Measurements from ENCODE around the gene LARGE1.

The LARGE1 gene

DNA sequence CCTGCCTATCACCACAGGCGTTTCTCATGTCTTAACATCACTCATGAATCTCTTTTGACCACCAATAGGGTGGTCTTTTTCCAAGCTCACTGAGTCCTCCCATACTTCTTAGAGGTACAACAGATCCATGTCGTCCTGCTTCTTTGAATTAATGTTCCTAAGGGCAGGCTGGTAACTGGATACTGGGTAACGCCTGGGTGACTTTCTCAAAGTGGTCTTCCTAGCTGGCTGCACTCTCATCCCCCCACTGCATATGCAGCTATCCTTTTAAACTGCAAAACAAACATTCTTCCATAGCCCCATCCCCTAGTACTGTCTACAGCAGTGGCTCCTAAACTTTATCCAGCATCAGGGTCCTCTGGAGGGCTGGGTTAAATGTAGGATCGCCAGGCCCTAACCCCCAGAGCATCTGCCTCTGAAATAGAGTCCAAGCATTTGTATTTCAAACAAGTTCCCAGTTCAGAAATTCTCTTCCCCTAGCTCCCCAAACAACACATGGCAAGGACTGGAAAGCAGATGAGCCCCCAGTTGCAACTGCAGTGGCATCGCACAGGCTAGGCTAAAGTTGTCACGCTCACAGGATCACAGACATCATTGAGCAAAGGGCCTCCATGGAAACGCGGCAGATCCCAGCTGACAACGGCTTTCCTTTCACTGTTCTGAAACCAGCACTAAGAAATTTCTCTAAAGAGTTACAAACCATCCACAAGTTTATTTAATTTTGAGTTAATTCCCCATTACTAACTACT lies 204.9 kb downstream of the LARGE1 start:
- no peak for DNase-seq

DNA sequence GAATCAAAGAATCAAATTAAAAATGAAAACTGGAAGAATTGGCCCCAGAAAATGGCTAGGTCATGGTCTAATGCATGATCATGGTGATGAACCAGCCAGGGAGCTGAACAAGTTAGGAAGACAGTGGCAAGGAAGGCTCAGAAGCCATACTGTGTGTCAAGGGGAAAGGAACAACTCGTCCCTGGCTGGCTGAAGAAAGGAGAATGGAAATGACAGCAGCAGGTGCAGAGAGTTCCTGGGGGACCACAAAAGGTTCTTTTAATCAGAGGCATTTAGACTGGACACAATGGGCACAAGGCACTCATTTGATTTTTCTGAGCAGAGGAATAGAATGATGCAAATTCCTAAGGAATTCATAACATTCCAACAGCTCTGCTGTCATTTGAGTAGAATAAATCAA lies 209.9 kb downstream of the LARGE1 start:
- DNase-seq, result no peak

DNA sequence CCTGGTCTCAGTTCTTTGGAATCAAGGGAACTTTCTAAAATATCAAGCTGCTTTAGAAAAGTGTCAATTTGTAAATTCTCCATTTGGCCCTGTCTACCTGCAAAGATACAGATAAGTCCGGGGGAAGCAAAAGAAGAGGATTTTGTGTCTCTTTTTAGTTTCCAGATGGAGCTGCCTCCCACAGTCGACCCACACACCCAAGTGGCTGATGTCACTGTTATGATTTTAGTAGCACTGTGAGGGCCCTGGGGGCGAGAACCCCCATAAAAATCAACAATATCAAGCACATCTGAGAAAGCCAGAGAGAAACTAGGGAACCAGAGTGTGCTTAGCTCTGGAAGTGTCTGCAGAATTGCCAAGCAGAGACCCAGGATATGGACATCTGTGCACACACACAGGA lies 212.7 kb downstream of the LARGE1 start:
- no peak for DNase-seq

DNA sequence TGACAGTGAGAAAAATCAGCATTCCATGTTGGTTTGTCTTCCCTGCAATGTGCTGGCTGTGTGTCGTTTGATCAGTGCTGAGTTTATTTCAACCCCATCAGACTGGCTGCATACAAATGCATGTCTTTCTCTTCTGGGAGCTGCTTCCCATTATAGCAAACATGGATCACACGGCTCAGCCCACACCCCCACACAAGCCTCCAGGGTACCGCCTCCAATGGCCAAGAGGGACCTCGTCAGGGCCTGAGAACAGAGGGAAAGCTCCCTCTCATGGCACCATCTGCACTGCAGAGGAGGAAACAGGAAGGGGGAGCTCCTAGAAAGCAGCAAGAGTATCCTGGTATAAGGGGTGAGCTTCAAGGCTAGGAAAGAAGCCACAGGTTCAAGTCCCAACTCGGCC lies 214.2 kb downstream of the LARGE1 start:
- no peak for DNase-seq

GRCh38 chr22:33699176-33699575 lies 221.1 kb downstream of the LARGE1 start:
- DNase-seq, result no peak

GRCh38 chr22:33697640-33698039 lies 222.6 kb downstream of the LARGE1 start:
- no peak for DNase-seq

GRCh38 chr22:33691057-33691630 lies 229.1 kb downstream of the LARGE1 start:
- no peak for DNase-seq

DNA sequence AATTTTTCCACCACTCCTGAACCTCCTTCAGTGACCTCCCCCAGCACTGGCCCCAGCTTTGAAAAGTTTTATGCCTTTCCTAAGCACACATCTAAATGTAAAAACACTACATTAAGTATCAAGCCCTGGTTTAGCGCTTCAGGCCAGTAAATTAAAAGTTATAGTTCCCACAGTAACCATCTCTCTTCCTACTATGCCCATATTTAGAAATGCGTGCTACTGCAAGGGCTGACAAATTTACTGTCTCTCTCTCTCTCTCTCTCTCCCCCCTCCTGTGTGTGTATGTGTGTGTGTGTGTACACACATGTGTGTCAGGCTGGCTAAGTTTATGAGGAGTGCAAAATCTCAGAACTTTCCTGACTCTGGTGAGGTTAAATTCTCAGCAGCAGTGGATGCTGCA lies 231.4 kb downstream of the LARGE1 start:
- DNase-seq, result no peak

DNA sequence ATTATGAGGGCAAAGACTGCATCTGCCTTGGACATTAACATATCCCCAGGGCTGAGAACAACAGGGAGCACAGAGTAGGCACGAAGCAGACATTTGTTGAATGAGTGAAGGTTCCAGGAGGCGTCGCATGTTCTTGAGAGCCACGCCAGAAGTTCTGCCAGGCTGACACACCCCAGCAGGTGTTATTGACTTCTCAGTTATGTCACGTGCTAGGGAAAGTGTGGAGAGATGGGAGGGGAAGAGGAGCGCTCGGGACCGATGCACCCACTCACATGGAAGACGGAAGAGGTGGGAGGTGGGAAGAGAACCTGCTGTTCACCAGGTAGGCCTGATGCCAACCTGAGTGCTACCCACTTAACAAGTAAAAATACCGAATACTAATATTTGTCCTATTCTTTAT lies 232.8 kb downstream of the LARGE1 start:
- DNase-seq, result no peak

DNA sequence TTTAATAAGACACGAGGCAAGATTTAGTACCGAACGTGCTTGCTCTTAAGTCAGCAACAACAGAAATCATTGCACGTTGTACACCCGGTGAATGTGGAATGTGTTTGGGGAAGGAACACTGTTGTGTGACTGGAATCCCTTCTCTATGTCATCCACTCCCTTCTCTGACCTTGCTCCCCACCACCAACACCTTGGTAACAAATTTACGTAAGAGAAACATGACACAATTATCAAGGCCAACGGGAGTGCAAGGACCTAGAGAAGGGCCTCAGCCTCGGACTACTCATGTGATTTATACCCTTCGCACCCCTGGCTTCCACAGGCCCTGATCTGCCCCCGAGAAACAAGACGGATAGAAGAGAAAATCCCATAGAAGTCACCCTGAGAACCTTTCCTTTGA lies 236.2 kb downstream of the LARGE1 start:
- DNase-seq, result no peak

DNA sequence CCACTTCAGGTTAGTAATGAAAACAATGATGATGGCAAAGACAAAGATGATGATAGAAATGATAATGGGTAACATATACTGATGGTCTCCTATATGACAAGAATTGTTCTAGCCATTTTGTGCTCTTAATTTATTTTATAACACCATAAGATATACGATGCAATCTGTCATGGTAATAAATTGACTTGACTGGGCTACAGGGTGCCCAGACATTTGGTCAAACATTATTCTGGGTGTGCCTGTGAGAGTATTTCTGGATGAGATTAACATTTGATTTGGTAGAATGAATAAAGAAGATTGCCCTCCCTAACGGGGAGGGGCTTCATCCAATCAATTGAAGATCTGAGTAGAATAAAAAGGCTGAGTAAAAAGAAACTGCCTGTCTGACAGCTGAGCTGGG lies 237.3 kb downstream of the LARGE1 start:
- DNase-seq, result no peak

- DNase-seq, result no peak
Measured at GRCh38 chr22:33680632-33681031, 239.6 kb downstream of the LARGE1 start.

GRCh38 chr22:33678523-33678922 lies 241.8 kb downstream of the LARGE1 start:
- DNase-seq, result no peak

DNA sequence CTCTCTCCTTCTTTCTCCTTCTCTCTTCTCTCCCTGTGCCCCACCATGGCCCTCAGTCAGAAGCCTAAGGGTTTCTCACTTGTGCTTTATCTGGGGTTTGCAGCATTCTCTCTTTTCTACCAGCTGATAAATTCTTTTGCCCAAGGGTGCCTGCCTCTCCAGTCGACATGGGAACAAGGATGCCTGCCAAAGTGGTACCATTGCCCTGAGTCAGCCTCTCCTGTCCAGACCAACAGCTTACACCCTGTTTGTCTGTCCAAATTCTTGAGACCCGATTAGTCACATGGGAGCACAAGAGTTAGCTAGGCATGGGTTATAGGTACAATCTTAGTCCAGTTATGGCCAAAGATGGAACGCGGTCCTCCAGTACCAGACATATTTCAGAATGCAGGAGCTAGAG lies 242.7 kb downstream of the LARGE1 start:
- DNase-seq, result no peak

DNA sequence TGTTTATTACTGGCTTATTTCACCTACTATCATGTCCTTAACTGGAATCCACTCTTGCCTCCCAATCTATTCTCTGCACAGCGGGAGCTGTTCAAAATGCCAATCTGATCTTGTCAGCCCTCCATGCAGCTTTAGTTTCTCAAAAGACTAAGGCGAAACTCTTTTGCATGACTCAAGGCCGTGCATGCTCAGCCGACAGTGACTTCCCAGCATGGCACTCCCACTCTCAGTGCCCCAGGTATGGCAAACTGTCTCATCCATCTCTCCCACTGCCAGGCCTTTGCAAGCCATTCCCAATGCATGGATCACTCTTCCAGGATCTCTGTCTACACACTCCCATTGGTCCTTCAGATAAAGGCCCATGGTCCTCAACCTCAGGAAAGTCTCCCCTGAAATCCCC lies 245.9 kb downstream of the LARGE1 start:
- DNase-seq, result no peak

GRCh38 chr22:33669746-33670145 lies 250.5 kb downstream of the LARGE1 start:
- no peak for DNase-seq

DNA sequence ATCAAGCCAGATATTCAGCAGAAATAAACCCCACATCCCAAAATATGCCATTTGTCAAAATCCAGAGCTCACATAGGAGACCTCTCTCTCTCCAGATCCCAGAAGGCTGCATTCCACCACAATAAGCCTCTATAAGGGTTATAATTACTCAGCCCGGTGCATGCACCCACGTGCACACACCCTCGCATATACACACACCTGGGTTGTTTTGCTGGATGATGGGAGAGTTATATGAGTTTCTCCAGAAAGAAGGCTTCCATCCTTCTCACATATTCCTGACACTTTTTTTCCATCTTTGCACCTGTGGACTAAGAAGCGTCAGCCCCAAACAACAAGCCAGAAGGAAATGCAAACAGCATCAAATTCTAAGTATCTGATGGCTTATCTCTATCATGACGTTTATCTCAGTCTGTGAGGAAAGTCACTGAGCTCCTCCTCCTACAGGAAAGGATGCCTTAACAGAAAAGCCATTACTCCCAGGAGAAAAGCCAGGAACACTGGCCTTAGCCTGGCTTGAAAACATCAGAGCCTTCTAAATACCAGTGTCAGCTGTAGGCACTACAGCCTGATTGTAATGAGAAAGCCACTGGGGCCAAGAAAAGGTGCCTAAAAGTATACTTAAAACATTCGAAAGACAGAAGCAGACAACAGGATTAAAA lies 253.2 kb downstream of the LARGE1 start:
- DNase-seq, result no peak

DNA sequence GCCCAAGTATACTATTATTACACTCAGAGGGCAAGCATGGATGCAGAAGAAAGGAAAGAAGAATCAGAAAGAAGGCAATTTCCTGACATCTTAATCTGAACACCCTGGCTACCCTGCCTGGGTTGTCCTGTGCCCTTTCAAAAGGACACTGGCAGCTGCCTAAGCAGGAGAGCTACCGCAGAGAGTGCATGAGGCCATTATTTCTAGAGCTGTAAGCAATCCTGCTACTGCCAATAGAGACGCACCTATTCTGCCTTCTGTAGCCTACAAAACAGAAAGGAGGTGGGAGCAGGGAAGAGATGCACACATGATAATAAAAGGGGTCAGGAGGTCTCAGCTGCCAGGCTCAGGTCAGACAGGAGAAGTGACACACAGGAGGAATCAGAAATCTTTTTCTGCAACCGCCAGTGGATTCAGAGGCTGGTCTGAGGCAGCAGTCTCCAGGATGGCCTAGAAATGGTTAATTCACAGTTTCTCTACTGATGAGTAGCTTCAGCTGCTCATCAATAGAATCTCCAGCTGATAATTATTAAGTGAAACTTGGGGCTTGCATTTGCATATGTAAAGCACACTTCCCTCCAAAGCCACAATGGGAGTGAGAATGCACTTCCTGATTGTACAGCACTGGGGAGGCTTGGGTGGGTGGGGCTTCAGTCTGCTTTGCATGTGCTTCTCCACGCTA lies 253.9 kb downstream of the LARGE1 start:
- DNase-seq, result no peak

GRCh38 chr22:33659448-33659847 lies 260.8 kb downstream of the LARGE1 start:
- no peak for DNase-seq

DNA sequence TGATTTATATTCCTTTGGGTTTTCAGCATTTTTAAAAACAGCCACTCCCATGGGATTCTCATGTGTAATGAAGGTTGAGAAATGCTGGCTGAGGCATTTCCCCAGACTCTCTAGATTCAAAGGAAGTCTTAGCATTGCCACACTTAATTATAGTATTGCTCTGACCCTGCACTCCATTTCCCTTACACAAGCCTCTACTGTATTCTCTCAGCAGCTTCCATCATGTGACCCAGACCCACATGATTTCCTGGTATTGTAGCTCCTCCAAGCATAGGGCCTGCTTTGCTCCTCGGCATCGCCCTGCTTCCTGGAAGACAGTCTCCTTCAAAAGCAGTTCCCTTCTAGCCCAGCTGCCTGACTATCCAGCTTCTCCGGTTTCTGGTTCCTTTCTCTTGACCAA lies 261.5 kb downstream of the LARGE1 start:
- no peak for DNase-seq

DNA sequence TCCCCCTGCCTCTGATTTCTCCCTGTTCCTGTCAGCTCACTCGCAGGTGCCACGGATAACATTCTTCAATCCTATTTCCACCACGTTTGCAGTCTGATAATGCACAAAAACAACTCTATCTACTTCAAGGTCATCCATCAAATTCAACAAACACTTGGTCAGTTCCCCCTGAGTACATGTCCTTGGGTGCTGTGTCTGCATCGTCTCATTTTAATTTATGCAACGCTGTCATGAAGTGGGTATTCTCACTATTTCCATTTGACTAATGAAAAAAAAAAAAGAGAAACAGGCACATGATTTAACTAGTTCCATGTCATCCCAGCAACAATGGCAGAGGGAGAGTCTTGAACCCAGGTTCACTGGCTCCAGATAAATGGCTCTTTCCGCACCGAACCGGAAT lies 262.6 kb downstream of the LARGE1 start:
- DNase-seq, result no peak

DNA sequence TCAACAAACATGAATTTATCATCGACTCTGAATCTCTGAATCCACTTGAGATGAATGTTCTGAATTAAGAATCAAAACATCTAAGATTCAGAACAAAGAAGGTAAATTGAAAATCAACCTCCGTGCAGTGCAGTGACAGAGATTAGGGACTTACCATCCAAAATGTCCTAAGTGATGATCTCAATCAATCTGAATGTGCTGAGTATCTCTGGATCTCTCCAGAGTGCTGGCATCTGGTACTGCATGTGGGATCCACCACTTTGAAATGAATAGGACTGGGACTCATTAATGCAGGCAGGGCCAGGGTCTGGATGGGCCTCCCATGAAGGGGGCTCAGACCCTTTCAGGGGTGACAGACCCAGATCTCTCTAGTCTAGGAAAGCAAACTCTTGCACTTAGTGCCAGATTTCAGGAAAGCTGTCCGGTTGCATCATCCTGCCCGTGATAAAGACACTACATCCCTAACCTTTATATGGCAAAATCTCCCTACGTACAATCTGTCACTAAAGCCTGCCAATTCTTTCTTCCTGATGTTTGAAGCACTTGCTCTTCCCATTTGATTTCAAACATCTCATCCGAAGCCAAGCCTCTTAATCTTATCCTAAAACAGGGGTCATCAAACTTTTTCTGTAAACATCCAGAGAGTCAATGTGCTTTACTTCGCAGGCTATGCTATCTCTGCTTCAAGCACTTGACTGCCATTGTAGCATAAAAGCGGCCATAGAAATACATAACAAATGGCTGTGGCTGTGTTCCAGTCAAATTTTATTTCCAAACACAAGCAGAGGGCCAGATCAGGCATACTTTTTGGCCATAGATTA lies 263.3 kb downstream of the LARGE1 start:
- DNase-seq, result no peak
